ENCODE results near the gene UNC50.

Gene UNC50, protein sequence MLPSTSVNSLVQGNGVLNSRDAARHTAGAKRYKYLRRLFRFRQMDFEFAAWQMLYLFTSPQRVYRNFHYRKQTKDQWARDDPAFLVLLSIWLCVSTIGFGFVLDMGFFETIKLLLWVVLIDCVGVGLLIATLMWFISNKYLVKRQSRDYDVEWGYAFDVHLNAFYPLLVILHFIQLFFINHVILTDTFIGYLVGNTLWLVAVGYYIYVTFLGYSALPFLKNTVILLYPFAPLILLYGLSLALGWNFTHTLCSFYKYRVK

DNA sequence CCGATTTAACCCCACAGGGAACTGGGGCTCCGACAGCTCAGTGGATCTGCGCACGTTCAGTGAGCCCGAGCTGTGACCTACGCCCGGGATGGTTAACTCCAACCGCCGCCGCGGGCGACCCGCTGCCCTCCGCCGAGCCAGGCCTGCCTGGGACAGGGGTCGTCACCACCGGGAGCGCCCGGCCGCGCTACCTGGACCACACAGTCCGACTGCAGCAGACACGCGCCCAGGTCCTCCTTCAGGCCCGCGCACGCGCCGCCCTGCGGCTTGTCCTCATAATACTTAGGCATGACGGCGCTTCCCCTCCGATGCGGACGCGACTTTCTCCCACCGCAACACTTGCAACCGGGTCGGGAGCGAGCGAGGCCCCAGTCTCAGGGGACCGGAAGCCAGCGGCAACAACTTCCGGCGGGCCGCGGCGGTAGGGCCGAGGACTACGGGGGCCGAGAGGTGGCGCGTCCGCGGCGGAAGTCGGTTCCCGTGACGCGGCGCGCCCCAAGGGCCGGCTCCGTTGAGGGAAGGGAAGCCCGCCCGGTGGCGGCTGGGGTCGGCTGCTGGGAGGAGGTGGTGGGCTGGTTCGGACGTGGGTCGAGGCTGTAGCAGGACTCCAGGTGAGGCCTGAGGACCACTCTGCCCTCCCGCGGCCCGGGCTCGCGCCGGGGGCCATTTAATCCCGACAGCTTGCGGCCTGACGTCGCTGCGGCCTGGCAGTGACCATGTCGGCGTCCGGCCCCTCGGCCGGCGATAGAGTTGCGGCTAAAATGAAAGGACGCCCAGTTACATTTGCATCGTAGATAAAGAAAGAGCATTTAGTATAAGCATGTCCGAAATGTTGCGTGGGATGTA lies at the start of gene UNC50, which contains the start of gene COA5:
Gene UNC50, plus strand, starts transcription at position 474 of the 846 bp plus-strand sequence. CDS start 1,171 bp downstream, outside the sequence.
Gene COA5, minus strand, starts transcription at position 397 of the 846 bp plus-strand sequence. Its CDS starts 107 bp downstream, at position 290.
- H3K9ac ChIP-seq (ENCODE audit: low read depth in 1 of 2, low read length in 2 of 2), result peak within 1 kb of the TSS; percentile 93 to 97
- no peaks in the 10 kb centered on the region for H3K9me3 ChIP-seq (ENCODE audit: control insufficient read depth in 2 of 2, low read length in 2 of 2)
- peaks cover 10 to 19% of the 10 kb centered on the region in 2 donors for H3K36me3 ChIP-seq (ENCODE audit: control insufficient read depth in 2 of 2, insufficient read depth in 2 of 2, low read length in 2 of 2)
- peaks cover 14 to 32% of the 10 kb centered on the region in 2 donors for H3K4me1 ChIP-seq (ENCODE audit: control insufficient read depth in 2 of 2, insufficient read depth in 2 of 2, low read length in 2 of 2)
- H3K27me3 ChIP-seq (ENCODE audit: control insufficient read depth in 2 of 2, insufficient read depth in 2 of 2, low read length in 2 of 2), result no peaks in the 10 kb centered on the region
- peak within 1 kb of the TSS; percentile 92 to 93 for H3K4me3 ChIP-seq (ENCODE audit: low read length in 2 of 2)
- peak within 1 kb of the TSS; percentile 91 to 94 for H3K27ac ChIP-seq (ENCODE audit: low read depth in 2 of 2, low read length in 2 of 2)

DNA sequence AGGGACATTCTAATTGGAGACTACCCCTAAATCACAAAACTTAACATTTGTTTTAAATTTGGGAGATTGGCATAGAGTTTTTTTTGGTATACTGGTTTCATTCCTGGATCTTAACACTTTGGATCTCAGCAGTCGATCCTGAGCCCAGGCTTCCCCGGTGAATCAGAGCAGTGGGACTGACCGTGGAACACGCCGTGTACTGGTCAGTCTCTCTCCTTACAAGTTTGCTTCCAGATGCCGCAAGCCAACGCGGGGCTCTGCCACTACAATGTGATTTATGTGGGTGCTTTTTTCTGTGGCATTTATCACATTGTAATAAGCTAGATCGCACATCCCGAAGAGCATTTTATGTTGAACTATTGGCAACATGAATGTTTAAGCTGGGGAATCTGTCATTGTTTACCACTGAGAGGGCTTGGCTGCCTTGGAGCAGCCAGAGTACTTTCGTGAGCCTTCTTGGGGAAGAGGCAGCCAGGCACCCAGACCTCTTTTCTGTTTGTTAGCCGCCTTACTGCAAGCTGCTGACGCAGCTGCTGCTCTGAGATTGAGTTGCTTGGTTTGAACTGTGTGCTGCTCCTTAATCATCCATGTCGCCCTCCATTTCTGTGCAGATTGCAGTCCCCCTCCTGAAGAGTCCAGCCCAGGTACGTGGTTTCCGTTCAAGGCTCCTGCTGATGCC lies 49.4 kb upstream of the UNC50 start:
- H3K4me3 ChIP-seq (ENCODE audit: low read length in 2 of 2), result no peak overlapping the region
- H3K36me3 ChIP-seq (ENCODE audit: control insufficient read depth in 2 of 2, insufficient read depth in 2 of 2, low read length in 2 of 2), result peaks cover 25 to 33% of the 10 kb centered on the region in 2 donors
- peaks cover 8 to 12% of the 10 kb centered on the region in 2 donors for H3K4me1 ChIP-seq (ENCODE audit: control insufficient read depth in 2 of 2, insufficient read depth in 2 of 2, low read length in 2 of 2)
- peak overlapping the region in 1 of 2 donors; percentile 27 for H3K9ac ChIP-seq (ENCODE audit: low read depth in 1 of 2, low read length in 2 of 2)
- no peaks in the 10 kb centered on the region for H3K9me3 ChIP-seq (ENCODE audit: control insufficient read depth in 2 of 2, low read length in 2 of 2)
- no peaks in the 10 kb centered on the region for H3K27me3 ChIP-seq (ENCODE audit: control insufficient read depth in 2 of 2, insufficient read depth in 2 of 2, low read length in 2 of 2)
- H3K27ac ChIP-seq (ENCODE audit: low read depth in 2 of 2, low read length in 2 of 2), result peak overlapping the region in 1 of 2 donors; percentile 39

DNA sequence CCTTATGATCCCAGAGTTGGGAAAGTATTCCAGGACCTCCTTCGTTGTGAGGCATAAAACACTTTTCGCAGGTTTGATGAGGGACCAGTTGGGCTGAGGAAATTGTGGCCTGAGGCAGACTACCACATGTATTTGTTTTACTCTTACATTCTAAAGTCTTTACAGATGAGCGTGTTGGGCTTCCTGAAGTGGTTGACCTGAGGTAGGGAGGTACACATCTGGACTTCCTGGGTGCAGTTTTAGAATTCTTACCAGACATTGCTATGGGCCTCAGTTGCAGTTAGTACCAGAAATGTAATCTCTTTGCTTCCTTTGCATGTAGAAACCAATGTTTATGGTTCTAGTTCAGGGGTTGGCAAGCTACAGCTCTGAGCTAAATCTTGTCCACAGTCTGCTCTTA lies 48.8 kb upstream of the UNC50 start:
- no peak overlapping the region for H3K4me3 ChIP-seq (ENCODE audit: low read length in 2 of 2)
- peak overlapping the region in 1 of 2 donors; percentile 39 for H3K27ac ChIP-seq (ENCODE audit: low read depth in 2 of 2, low read length in 2 of 2)
- H3K27me3 ChIP-seq (ENCODE audit: control insufficient read depth in 2 of 2, insufficient read depth in 2 of 2, low read length in 2 of 2), result no peaks in the 10 kb centered on the region
- H3K36me3 ChIP-seq (ENCODE audit: control insufficient read depth in 2 of 2, insufficient read depth in 2 of 2, low read length in 2 of 2), result peaks cover 25 to 31% of the 10 kb centered on the region in 2 donors
- no peaks in the 10 kb centered on the region for H3K9me3 ChIP-seq (ENCODE audit: control insufficient read depth in 2 of 2, low read length in 2 of 2)
- H3K9ac ChIP-seq (ENCODE audit: low read depth in 1 of 2, low read length in 2 of 2), result peak overlapping the region in 1 of 2 donors; percentile 27
- peaks cover 12 to 17% of the 10 kb centered on the region in 2 donors for H3K4me1 ChIP-seq (ENCODE audit: control insufficient read depth in 2 of 2, insufficient read depth in 2 of 2, low read length in 2 of 2)

DNA sequence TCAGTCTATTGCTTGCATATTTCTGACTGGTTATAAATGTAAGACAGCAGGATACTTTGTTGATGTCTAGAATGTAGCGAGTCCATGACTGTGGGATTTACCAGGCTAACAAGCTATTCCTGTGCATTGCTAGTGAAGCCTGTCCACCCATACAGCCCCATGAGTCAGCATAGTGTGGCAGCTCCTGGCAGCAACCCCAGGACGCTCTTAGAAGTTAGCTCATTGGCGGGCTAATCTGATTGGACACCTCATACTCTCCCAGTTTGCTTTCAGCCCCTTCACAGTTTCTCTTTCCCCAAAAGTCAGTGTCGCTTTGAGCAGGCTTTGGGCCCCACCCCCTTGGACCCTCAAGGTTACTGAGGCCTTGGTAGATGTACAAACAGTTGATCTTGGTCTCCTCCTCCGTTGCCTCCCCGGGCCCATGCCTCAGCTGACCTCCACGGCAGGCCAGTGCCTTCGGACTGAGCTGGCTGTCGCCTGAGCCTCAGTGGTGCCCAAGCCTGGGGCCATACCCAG lies 48.1 kb upstream of the UNC50 start:
- Histone ChIP-seq H3K9ac (ENCODE audit: low read depth in 1 of 2, low read length in 2 of 2) (no peak overlapping the region), H3K36me3 (ENCODE audit: control insufficient read depth in 2 of 2, insufficient read depth in 2 of 2, low read length in 2 of 2) (peaks cover 19 to 33% of the 10 kb centered on the region in 2 donors), H3K27me3 (ENCODE audit: control insufficient read depth in 2 of 2, insufficient read depth in 2 of 2, low read length in 2 of 2) (no peaks in the 10 kb centered on the region), H3K4me1 (ENCODE audit: control insufficient read depth in 2 of 2, insufficient read depth in 2 of 2, low read length in 2 of 2) (peaks cover 15 to 22% of the 10 kb centered on the region in 2 donors), H3K4me3 (ENCODE audit: low read length in 2 of 2) (no peak overlapping the region), H3K9me3 (ENCODE audit: control insufficient read depth in 2 of 2, low read length in 2 of 2) (no peaks in the 10 kb centered on the region), H3K27ac (ENCODE audit: low read depth in 2 of 2, low read length in 2 of 2) (peak overlapping the region; percentile 41 to 59)

DNA sequence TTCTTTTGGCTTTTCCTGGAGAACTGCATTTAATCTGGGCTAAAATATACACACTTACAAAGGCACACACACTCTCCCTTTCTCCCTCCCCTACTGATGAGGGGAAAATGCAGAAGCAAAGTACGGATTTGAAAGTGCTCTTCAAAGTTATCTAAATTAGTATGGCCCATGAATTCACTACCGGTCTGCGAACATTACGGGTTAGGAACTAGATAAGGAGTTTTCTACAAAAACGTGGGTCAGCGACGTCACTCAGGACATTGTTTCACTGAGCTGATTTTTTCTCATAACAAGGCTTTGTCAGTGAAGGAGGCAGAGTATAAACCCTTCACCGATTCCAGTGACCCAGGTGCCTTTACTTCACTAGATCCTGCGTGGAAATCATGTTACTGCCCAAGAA lies 47.4 kb upstream of the UNC50 start:
- H3K4me3 ChIP-seq (ENCODE audit: low read length in 2 of 2), result no peak overlapping the region
- H3K36me3 ChIP-seq (ENCODE audit: control insufficient read depth in 2 of 2, insufficient read depth in 2 of 2, low read length in 2 of 2), result peaks cover 16 to 29% of the 10 kb centered on the region in 2 donors
- no peak overlapping the region for H3K9ac ChIP-seq (ENCODE audit: low read depth in 1 of 2, low read length in 2 of 2)
- H3K27ac ChIP-seq (ENCODE audit: low read depth in 2 of 2, low read length in 2 of 2), result peak overlapping the region; percentile 41 to 59
- no peaks in the 10 kb centered on the region for H3K9me3 ChIP-seq (ENCODE audit: control insufficient read depth in 2 of 2, low read length in 2 of 2)
- no peaks in the 10 kb centered on the region for H3K27me3 ChIP-seq (ENCODE audit: control insufficient read depth in 2 of 2, insufficient read depth in 2 of 2, low read length in 2 of 2)
- H3K4me1 ChIP-seq (ENCODE audit: control insufficient read depth in 2 of 2, insufficient read depth in 2 of 2, low read length in 2 of 2), result peaks cover 15 to 22% of the 10 kb centered on the region in 2 donors

DNA sequence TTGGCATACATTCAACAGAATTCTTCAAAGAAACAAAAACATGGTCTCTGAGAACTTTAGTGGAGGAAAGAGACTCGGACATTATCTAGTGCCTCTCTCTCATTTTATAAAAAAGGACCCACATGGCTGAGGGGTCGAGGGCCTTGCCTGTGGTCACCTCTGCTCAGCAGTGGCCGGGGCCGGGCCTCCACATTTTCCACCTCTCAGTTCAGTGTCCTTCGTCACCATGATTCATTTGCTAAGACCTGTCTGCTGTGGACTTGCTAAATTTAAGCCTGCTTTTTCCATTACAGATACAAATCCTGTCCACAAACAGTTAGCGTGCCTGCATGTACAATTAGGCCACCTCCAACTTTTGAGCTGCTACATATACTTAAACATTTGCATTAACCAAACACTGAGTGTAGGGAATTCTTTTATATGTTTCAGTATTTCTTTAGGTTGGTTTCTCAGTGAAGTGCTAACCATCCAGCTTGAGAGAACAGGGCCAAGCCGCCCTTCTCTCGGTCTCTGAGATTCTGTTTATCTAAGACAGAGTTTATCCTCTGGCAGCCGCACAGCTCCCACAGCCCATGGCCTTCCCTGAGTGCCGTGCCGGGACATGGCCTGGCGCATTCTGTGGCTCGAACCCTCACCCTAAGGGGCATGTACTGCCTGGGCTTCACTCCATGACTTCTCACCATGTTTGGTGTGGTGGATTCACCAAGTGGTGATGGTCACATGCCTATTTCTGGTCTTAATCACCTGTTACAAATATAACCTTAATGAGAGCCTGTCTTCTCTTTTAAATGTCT lies 46.3 kb upstream of the UNC50 start:
- peak overlapping the region; percentile 12 to 18 for H3K27ac ChIP-seq (ENCODE audit: low read depth in 2 of 2, low read length in 2 of 2)
- H3K27me3 ChIP-seq (ENCODE audit: control insufficient read depth in 2 of 2, insufficient read depth in 2 of 2, low read length in 2 of 2), result no peaks in the 10 kb centered on the region
- H3K36me3 ChIP-seq (ENCODE audit: control insufficient read depth in 2 of 2, insufficient read depth in 2 of 2, low read length in 2 of 2), result peaks cover 21 to 38% of the 10 kb centered on the region in 2 donors
- no peak overlapping the region for H3K4me3 ChIP-seq (ENCODE audit: low read length in 2 of 2)
- H3K9ac ChIP-seq (ENCODE audit: low read depth in 1 of 2, low read length in 2 of 2), result no peak overlapping the region
- H3K4me1 ChIP-seq (ENCODE audit: control insufficient read depth in 2 of 2, insufficient read depth in 2 of 2, low read length in 2 of 2), result peaks cover 15 to 22% of the 10 kb centered on the region in 2 donors
- no peaks in the 10 kb centered on the region for H3K9me3 ChIP-seq (ENCODE audit: control insufficient read depth in 2 of 2, low read length in 2 of 2)

DNA sequence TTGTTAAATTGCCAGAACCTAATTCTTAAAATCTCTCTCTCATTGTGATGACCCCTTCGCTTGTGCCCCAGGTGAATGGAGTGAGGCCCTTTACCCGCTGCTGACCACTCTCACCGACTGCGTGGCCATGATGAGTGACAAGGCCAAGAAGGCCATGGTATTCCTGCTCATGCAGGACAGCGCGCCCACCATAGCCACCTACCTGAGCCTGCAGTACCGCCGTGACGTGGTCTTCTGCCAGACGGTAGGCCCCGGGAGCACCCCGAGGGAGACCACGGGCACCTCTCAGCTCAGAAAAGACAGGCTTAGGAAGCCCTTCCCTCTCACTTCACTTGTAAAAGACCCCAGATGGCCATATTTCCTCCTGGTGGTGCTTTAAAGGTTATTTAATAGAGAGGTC lies 45.0 kb upstream of the UNC50 start:
- no peaks in the 10 kb centered on the region for H3K27me3 ChIP-seq (ENCODE audit: control insufficient read depth in 2 of 2, insufficient read depth in 2 of 2, low read length in 2 of 2)
- peaks cover 27 to 49% of the 10 kb centered on the region in 2 donors for H3K36me3 ChIP-seq (ENCODE audit: control insufficient read depth in 2 of 2, insufficient read depth in 2 of 2, low read length in 2 of 2)
- no peak overlapping the region for H3K4me3 ChIP-seq (ENCODE audit: low read length in 2 of 2)
- H3K9ac ChIP-seq (ENCODE audit: low read depth in 1 of 2, low read length in 2 of 2), result no peak overlapping the region
- no peaks in the 10 kb centered on the region for H3K9me3 ChIP-seq (ENCODE audit: control insufficient read depth in 2 of 2, low read length in 2 of 2)
- H3K4me1 ChIP-seq (ENCODE audit: control insufficient read depth in 2 of 2, insufficient read depth in 2 of 2, low read length in 2 of 2), result peaks cover 15 to 27% of the 10 kb centered on the region in 2 donors
- H3K27ac ChIP-seq (ENCODE audit: low read depth in 2 of 2, low read length in 2 of 2), result no peak overlapping the region

DNA sequence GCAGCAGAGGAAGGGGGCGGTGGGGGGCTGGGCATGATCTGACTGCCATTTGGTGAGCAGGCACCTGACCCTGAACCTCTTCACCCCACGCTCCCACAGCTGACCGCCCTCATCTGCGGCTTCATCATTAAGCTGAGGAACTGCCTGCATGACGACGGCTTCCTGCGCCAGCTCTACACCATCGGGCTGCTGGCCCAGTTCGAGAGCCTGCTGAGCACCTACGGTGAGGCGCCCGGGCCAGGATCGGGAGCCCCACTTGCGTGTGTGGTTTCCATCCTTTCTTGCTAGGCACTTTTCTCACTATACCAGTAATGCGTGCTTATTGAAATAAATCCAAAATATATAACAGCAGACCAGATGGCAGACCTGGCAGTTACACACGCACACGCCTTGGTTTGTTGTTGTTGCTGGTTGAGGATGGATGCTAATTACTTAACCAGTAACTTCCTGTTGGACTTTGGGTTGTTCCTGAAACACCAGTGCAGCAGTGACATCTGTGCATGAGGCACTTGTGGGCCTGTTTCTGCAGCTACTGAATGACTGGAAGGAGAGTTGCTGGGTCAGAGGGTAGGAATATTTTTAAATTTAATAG lies 43.8 kb upstream of the UNC50 start:
- no peaks in the 10 kb centered on the region for H3K9me3 ChIP-seq (ENCODE audit: control insufficient read depth in 2 of 2, low read length in 2 of 2)
- no peak overlapping the region for H3K4me3 ChIP-seq (ENCODE audit: low read length in 2 of 2)
- H3K4me1 ChIP-seq (ENCODE audit: control insufficient read depth in 2 of 2, insufficient read depth in 2 of 2, low read length in 2 of 2), result peaks cover 11 to 27% of the 10 kb centered on the region in 2 donors
- peak overlapping the region; percentile 51 to 61 for H3K27ac ChIP-seq (ENCODE audit: low read depth in 2 of 2, low read length in 2 of 2)
- H3K27me3 ChIP-seq (ENCODE audit: control insufficient read depth in 2 of 2, insufficient read depth in 2 of 2, low read length in 2 of 2), result no peaks in the 10 kb centered on the region
- peaks cover 33 to 55% of the 10 kb centered on the region in 2 donors for H3K36me3 ChIP-seq (ENCODE audit: control insufficient read depth in 2 of 2, insufficient read depth in 2 of 2, low read length in 2 of 2)
- H3K9ac ChIP-seq (ENCODE audit: low read depth in 1 of 2, low read length in 2 of 2), result no peak overlapping the region

Measured in mucosa of rectum (tissue), 2 donors.